ENCODE data around the gene SLC29A1. TPM values are rescaled to one million over a fixed set of nuclear protein-coding genes. Genes with fewer than 3 reads are reported as not detected.

Gene SLC29A1
- total RNA-seq, 1 donor from 2014 or later, result 11.1 TPM

DNA sequence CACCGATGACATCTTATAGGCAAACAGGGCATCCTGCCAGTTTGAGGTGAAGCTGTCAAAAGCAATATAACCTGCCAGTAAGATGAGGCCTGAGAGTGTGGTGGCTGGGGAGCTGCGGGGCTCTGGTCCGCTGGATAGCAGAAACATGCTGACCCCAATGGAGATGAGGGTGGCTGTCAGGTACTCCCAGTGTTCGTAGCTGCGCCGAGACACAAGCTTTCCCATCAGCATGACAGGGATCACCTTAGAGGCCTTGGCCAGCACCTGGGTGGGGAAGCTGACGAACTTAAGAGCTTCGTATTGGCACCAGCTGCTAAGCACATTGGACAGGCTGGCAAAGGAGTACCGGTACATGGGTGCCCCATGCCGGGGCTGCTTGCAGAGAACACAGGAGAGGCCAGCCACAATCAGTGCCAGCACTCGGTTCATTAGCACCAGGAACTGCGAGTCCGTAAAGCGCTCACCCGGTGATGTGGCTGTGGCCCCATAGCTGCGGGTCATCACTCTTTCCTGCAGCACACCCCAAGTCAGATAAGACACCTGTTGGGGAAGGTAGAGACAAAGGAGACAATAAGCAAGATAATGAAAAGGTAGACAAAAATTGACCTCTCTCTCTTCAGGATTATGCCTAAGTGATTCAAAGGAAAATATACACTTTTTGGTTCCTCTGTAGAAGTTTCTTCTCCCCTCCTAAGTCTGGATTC is 31.9 kb downstream of the SLC29A1 start:
- no peak for DNase-seq (ENCODE audit: low spot score)

DNA sequence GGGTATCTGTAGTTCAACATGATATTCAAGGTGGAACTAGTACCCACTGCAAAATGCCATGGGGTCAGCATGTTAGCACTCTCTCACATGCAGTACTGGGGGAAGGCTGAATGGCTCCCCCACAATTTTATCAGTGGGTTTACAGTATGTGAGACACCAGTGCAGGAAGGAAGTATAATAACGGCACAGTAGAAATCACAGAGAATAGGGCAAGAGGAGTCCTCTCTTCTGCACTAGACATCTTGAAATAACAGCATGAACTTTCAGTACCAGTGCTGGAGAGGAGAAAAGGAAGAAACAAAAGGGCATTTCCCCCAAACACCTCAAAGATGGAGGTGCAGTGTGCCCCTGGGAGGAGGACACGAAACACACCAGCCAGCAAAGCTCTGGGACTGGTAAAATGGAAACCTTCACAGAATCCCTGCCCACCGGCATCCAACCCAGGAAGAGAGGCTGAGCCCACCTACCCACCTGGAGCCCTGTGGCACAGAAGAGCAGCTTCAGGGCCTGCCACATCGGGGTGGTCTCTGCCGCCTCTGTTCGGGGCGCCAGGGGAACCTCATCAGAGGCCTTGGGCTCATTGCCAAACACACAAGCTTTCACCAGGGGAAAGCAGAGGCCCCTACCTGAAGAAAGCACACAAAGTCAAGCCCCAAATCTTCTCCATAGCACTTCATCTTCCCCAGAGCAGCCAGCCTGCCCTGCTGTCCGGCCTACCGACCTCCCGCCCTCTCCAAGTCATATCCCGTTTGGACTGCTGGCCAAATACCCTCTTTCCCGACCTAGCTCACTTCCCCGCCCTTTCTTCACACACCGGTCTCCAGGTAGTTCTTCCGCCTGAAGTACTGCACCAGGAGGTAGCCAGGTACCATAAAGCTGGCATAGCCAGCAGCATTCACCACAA is 32.7 kb downstream of the SLC29A1 start:
- no peak for DNase-seq (ENCODE audit: low spot score)

DNA sequence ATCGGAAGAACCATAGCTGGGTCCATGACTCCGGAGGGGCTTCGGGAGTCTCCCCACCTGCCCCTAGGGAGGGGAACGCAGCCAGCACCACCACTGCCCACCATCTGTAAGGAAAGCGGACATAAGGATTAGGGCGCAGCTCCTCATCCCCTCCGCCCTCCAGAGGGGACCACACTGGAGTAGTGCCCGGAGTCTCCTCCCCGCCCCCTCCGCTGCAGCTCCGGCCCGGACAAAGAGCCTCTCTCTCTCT is 33.3 kb downstream of the SLC29A1 start:
- DNase-seq (ENCODE audit: low spot score), result no peak

DNA sequence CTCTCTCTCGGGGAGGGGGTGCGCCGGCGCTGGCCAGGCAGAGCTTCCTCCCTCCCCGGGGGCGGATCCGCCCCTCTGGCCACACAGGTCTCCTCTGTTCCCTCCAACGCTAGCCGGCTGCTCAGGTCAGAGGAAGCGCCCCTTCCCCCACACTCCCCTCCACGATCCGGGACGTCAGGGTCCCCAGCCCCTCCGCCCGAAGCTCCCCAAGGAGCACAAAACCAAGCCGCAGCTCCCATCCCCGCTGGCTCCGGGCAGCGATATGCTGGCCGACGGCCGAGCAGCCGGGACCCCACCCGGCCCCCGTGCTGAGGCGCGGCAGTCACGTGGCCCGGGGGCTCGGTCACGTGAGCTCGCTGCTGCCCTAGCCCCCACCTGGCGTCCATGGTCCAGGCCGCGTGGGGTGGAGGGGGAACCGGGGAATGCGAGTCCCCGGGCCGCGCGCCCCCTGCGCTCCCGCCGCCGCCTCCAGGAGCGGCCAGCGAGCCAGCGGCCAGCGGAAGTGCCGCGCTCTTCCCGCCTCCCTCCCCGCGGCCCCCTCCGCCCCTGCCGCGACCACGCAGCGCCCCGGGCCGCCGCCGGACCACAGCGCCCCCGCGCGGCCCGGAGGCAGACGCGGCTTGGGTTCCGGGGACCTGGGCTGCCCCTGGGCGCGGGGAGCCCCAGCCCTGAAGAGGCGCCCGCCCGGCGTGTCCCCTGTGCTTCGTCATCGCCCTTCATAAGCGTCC is 33.8 kb downstream of the SLC29A1 start, which contains the start of gene SLC35B2:
TSS of gene SLC35B2 (minus strand) at position 504 of the 728 bp plus-strand sequence. CDS start at position 386, 118 bp downstream.
- peak; percentile 83 for DNase-seq (ENCODE audit: low spot score)

DNA sequence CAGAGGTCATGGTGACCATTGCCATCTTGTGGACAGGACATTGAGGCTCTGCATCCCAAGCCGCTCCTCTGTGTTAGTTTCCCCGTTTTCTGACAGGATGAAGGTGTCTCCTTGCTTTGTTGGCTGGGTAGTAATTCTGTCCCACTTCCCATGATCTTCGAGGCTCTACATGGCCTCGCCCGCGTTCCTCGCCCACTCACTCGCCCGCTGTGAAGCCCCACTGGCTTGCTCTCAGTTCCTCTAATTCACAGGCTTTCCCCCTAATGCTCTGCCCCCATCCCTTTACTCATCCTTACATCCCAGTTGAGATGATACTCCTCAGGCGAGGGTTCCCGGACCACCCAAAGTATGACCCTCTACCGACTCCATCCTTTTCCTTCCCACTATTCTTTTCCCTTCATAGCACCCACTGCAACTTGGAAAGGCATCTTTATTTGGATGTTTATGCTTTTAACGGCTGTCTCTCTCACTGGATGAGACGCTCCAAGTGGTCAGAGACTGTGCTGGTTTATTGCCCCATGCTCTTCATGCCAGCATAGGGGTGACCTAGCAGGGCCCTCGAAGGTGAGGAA is 34.4 kb downstream of the SLC29A1 start:
- no peak for DNase-seq (ENCODE audit: low spot score)

DNA sequence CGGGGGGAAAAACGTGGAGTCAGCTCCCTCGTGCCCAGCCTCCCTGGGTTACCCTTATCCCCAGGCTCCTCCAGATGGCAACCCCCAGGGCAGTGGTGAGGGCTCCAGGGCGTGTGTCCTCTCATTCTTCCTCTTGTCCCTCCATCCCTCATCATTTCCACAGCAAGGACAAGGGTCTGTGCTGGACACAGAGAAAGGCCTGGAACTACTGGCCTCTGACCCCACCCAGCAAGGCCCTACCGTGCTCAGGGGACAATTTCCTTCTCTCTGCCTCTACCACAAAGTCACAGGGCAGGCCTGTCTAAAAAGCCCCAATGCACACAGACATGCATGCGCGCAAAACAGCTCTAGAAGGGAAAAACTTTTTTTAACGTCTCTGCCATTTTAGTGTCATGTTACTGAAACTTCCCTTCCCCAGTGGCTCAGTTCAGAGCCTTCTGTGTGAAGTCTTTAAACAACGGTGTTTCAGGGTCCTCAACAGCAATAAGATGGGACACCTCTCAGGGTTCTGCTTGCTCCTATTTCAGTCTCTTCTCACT is 35.0 kb downstream of the SLC29A1 start:
- DNase-seq (ENCODE audit: low spot score), result no peak

DNA sequence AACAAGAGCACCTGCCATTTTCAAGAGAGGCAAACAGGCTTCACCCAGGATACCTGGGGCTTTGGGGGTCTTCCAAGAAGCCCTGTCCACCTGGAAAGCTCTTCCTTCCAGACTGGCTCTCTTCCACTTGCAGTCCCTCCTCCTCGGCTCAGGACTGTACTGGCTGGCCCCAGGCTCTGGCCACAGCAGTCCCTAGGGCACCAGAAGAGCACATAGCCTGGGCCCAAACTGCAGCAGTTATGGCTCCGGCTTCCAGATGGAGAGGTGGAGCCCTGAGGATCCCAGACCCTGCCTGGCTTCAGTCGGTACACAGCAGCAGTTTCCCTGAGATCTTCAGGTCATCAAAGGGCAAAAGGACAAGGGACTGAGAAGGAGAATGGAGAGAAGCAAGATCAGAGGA is 35.5 kb downstream of the SLC29A1 start:
- no peak for DNase-seq (ENCODE audit: low spot score)

DNA sequence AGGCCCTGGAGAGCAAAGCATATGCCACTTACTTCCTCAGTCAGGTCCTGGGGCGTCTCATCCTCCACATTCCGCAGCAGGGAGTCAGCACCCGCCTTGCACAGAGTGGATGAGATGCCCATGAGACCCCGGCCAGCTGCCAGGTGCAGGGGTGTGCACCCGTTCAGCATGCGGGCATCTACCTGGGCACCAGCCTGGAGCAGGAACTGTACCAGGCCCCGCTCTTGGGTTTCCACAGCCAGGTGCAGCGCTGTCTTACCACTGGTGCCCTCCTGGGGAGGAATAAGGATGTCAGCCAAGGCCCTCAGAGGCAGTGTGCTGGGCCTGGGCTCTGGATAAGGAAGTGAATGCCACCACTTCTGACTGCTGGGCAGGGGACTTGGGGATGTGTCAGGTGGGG is 36.6 kb downstream of the SLC29A1 start:
- no peak for DNase-seq (ENCODE audit: low spot score)

DNA sequence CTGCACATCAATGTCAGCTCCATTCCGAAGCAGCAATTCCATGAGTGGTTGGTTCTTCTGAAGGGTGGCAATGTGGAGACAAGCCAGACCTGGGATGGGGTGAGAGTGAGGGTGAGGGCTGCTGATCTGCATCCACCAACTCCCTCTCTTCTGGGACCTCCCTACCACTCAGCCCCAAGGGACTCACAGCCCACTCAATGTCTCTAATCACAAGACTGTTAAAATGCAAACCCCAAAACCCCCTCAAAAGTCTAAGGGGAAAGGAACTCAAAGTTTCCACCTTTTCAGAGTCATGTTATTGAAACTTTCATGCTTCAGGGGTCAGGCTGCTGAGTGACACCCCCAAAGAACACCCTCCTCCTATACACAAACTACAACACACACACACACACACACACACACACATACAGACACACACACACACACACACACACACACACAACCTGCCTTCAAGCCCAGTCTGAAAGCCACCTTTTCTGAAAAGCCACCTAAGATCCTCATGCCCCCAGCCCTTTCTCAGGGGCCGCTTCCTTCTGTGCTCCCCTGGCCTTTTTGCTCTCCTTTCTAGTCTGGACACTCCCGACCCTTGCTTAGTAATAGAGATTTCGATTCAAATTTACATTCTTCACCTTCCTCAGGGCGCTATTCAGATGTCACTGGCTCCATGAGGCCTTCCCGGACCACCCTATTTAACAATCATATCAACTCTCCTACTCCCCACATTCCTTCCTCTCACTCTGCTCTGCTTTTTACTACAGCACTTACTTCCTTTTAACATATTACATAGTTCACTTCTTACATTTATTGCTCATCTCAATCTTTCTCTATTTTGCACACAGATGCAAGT is 37.3 kb downstream of the SLC29A1 start:
- DNase-seq (ENCODE audit: low spot score), result no peak

DNA sequence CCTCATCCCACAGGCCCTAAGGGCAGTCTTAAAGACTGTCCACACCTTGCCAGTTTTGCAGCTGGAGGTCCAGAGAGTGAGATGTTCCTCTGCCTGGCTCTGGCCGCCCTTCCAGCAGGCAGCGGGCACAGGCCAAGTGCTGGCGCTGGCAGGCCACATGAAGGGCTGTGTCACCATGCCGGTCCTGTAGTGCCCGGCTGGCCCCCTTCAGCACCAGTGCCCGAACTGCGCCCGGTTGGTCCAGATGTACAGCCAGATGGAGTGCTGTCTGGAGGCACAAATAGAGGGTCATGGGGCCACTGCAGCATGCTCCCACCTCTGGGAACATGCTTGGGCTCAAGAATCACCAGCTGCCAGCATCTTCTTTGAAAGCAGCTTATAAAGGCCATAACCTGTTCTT is 38.2 kb downstream of the SLC29A1 start:
- DNase-seq (ENCODE audit: low spot score), result no peak

DNA sequence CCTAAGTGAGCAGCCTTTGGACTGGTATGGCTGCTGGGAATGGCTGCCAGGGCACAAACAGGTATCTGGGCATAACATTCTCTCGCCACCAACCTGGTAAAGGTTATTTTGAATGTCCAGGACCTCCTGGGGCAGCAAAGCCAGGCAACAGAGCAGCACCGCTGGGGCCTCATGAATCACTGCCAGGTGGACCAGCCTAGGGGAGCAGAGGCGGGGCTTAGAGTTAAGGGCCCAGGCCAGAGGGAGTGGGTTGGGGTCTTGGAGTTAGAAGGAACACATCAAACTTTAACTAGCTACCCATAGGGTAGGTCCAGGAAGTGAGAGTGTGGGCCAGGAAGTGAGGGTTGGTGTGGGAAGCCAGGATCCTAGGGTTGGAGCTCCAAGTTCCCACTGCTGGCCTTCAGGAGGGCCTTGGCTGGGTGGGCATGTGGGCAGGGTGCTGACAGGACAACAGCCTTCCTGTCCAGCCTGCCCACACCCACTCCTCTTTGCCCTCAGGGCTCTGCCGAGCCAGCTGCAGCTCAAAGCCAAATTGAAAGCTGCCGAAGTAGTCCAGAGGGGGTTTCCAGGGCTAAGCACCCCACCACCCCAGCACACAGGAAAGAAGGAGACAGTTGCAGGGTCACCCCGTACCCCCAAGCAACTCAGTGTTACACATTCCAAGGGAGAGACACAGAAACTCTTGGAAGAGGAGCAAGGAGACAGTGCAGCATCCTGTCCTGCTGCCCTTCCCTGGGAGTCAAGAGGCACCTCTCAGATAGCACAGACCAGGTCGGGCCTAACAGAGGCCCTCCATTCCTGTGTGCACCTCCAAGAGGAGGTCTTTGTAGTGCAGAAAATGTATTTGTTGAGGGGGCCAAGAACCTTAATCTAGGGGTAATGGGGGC is 39.3 kb downstream of the SLC29A1 start:
- no peak for DNase-seq (ENCODE audit: low spot score)

DNA sequence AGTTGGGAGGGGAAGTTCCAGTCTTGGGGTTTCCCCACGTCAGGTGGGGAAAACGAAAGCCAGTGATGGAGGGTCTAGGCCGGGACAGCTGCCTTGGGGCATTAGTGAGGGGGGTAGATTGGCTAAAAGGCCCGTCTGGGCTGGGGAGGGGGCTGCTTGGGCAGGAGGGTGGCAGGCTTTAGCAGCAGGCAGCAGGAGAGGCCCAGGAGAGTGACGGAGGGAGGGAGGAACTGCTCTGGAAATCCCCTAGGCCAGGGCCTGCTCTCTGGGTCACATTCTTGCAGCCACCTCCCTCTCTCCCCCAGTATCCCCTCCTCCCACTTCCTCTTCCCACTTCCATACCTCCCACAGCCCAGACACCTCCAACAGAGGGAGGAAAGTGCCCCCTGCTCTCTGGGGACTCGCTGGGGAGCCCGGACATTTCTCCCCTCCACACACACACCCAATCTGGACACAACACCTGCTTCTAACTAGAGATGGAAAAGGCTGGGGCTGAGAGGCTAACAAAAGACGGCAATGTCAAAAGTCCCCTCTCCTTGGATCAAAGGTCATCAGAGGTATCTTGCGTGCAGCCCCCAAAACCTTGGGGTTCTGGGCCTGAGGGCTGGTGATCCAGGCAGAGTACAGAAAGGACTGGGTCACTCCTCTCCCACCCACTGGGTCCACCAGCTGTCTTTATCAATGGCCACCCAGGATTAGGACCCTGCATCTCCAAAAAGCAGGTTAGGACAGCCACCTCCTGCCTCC is 40.1 kb downstream of the SLC29A1 start:
- no peak for DNase-seq (ENCODE audit: low spot score)

DNA sequence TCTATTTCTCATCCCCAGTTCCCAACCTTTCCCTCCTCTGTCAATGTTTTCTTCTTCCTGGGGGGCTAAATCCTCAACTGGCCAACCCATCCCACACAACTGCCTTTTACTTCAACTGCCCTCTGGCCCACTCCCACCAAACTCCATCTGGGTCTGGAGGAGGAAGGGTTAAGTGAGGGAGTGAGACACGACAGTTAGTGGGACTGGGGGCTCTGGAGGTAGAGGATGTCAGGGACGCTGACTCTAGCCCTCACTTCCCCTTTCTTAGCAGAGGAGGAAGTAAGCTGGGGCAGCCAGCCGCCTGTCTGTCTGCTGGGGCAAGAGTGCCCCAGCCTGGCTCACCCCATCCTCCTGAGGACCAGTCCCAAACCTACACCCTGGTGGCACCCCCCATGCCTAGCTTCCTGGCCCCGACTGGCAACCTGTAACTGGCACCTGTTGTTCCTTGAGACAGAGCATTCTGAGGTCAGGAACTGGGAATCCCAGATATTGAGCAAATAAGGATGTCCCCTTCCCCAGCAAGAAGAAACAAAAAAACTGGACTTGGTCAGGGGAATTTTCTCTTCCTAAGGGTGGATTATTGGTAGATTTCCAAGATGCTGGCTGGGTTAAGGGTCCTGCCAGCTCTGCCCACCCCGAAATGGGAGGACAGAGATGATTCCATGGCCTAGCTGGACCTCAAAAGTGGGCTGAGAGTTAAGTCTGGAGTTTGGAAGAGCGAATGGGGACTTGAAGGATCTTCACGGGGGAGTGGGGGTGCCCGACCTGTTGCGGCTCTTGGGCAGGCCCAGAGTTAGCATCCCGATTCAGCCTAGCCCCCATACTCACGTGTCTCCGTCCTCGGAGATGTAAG is 41.0 kb downstream of the SLC29A1 start:
- DNase-seq (ENCODE audit: low spot score), result no peak

DNA sequence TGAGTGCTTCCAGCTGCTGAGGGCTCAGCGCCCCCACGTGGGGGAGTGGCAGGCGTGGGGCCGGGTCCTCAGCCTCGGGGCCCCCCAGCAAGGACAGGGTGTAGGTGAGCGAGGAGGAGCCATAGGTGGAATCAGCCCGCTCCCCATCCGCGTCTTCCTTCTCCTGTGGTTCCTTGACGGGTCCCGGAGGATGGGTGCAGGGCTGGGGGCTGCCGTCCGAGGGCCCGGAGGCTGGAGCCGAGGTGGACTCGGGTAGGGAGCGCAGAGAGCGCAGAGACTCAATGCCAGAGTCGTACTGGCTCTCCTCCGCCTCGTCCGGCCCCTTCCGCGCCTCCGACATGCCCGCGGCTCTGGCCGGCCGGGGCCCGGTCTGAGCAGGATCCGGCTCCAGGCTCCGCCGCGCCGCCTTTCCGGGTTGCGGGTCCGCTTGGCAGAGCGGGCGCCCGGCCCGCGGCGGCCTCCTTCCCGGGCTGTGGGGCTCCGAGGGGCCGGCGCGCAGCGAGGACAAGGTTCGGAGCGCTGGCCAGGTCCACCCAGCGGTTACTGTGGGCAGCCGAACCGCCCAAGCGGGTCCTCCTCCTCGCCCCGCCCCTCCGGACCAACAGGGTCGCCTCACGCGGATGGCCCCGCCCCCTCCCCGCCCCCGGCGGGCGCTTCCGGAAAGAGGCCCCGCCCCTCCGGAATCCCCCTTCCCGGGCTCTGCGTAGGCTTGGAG is 41.8 kb downstream of the SLC29A1 start, which contains the start of gene NFKBIE:
TSS of gene NFKBIE (minus strand) at position 545 of the 715 bp plus-strand sequence. CDS start at position 340, 205 bp downstream.
- peak; percentile 94 for DNase-seq (ENCODE audit: low spot score)

DNA sequence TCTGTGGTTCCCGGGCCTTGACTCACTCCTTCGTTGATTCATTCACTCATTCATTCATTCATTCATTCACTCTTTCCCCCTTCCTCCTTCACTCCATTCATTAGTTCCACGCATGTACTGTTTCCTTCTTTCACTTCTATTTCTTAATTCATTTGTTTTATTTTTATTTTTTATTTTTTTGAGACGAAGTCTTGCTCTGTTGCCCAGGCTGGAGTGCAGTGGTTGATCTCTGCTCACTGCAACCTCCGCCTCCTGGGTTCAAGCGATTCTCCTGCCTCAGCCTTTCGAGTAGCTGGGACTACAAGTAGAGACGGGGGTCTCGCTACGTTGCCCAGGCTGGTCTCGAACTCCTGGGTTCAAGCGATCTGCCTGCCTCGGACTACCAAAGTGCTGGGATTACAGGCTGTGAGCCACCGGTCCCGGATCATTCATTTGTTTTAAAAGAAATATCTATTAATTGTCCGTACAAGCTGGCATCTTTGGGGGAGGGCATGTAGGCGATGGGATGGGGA is 42.4 kb downstream of the SLC29A1 start:
- no peak for DNase-seq (ENCODE audit: low spot score)

DNA sequence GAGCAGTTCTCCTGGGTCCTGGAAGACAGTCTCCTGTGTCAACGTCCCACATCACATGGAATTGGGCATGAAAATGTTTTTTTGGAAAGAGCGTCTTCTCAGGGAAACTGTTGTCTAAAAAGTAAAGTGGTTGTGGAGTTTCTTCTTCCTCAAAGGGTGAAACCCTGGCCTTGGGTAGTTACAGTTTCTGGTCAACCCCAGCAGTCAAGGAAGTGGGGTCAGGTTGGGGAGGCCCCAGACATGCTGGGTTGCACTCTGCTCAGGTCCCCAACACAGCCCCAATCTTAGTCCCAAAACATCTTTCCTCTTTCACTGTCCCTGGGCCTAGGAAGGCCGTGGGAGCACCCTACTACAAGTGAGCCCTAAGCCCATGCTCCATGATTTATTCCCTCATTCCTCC is 43.0 kb downstream of the SLC29A1 start:
- DNase-seq (ENCODE audit: low spot score), result no peak

DNA sequence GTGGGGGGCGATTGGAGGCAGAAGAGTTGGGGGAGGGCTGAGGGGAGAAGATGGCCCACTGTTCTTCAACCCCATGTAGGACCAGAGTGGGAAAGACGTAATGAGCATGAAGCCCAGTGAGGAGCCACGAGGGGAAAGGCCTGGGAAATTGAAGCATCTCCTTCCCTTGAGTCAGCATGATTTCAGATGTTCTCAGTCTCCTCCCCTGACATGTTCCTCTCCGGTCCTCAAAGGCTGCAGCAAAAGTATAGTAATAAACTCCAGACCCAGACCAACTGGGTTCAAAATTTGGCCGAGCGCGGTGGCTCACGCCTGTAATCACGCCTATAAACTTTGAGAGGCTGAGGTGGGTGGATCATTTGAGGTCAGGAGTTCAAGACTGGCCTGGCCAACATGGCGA is 43.9 kb downstream of the SLC29A1 start:
- no peak for DNase-seq (ENCODE audit: low spot score)

All from umbilical cord (tissue), 2 donors.